ENCODE measurements around the gene TDRD6.

GRCh38 chr6:46687619-46688097 lies at the start of gene TDRD6:
- TF ChIP-seq POLR2AphosphoS5 (IDR thresholded peaks at IDR 0.05): no peak
- TF ChIP-seq CTCF (IDR thresholded peaks at IDR 0.05): no peak
- no peak for TF ChIP-seq POLR2A (IDR thresholded peaks at IDR 0.05)
- no peak for TF ChIP-seq EP300 (IDR thresholded peaks at IDR 0.05; ENCODE audit: low read depth)

All from transverse colon (tissue), 4 donors.